K562 (cell line): ENCODE measurements around the gene RAB7A. TPM values are rescaled to one million over a fixed set of nuclear protein-coding genes. Genes with fewer than 3 reads are reported as not detected.

Experiments
- ATAC-seq: fragments of 200-7000 bp; cut with Tn5 transposase; 3 replicates; pipeline ENCODE4 v1.9.1; 2020; ENCODE audit warnings: moderate library complexity
- BruUV-seq: library from RNA; stranded (reverse); fragments of 400-500 nt; replicated peaks from 2 replicates; lab custom pipeline; 2021; lab: Mats Ljungman, UMichigan
- CTCF ChIA-PET: fragments of 300-600 bp; formaldehyde crosslinking; extraction: SDS; loops from one replicate; lab custom pipeline; 2021; ENCODE audit warnings: low intra/inter-chr PET ratio; lab: Yijun Ruan, JAX
- POLR2A ChIA-PET: fragments of 300-600, 350-650 bp; sonication (Branson Sonifier 250); formaldehyde crosslinking; extraction: SDS; loops from one replicate; lab custom pipeline; 2021; ENCODE audit warnings: antibody characterized with exemption, inconsistent platforms; lab: Yijun Ruan, JAX
- DNase-seq, 4 experiments: peaks; one replicate each; pipeline versions ENCODE4 v3.0.0 to v3.0.0-alpha.2; 2011 to 2018; ENCODE audit warnings: low spot score in 3 of 4, mixed read lengths in 3 of 4; ENCODE audit errors: extremely low read depth in 1 of 4
- FAIRE-seq: peaks from 2 replicates; lab custom pipeline; 2011; peaks lifted over from hg19 to GRCh38; lab: Jason Lieb, UNC
- H2AFZ ChIP-seq: 2 replicates; pipeline ENCODE4 v1.6.0; 2011; ENCODE audit warnings: low read depth, low read length, control low read depth, inconsistent platforms
- H3K27ac ChIP-seq: fragments of 200-600 bp; 3 replicates; pipeline ENCODE4 v1.8.0; 2011; ENCODE audit warnings: low read depth, mild to moderate bottlenecking, control low read depth, inconsistent platforms, low read length, moderate library complexity, mixed read lengths; ENCODE audit errors: extremely low read depth
- H3K27me3 ChIP-seq, 2 experiments: fragments of 300-600 bp in 1 of 2; 2 replicates in 1 of 2; 3 replicates in 1 of 2; pipeline versions ENCODE4 v1.6.0 to v1.8.0; 2011; ENCODE audit warnings: inconsistent platforms in 2 of 2, low read length in 2 of 2, mild to moderate bottlenecking in 1 of 2, mixed read lengths in 1 of 2, moderate library complexity in 1 of 2; ENCODE audit not compliant: control insufficient read depth in 2 of 2, insufficient read depth in 2 of 2
- H3K36me3 ChIP-seq: fragments of 300-600 bp; 3 replicates; pipeline ENCODE4 v1.8.0; 2011; ENCODE audit warnings: mild to moderate bottlenecking, low read length, inconsistent platforms; ENCODE audit not compliant: control insufficient read depth, insufficient read depth
- H3K4me1 ChIP-seq, 2 experiments: fragments of 200-600 bp in 1 of 2; replicated peaks in 1 of 2; 2 replicates in 1 of 2; 3 replicates in 1 of 2; pipeline versions ENCODE4 v1.5.1 to v1.8.0; 2011; ENCODE audit warnings: inconsistent platforms in 2 of 2, low read length in 2 of 2, mild to moderate bottlenecking in 1 of 2, mixed read lengths in 1 of 2, moderate library complexity in 1 of 2; ENCODE audit not compliant: control insufficient read depth in 2 of 2, insufficient read depth in 2 of 2
- H3K4me2 ChIP-seq: 2 replicates; pipeline ENCODE4 v1.6.1; 2011; ENCODE audit warnings: low read length, control low read depth, inconsistent platforms, mixed read lengths; ENCODE audit not compliant: insufficient read depth
- H3K4me3 ChIP-seq: fragments of 200-600 bp; sonication (generic), shearing (Covaris generic); 2 replicates; pipeline ENCODE4 v1.5.1; 2016; ENCODE audit warnings: control low read depth, inconsistent platforms
- H3K79me2 ChIP-seq: fragments of 200-600 bp; 3 replicates; pipeline ENCODE4 v1.8.0; 2011; ENCODE audit warnings: low read length, inconsistent platforms; ENCODE audit not compliant: control insufficient read depth, insufficient read depth
- H3K9ac ChIP-seq, 2 experiments: 2 replicates each; pipeline versions ENCODE4 v1.6.0 to v1.6.1; 2011; ENCODE audit warnings: low read depth in 2 of 2, low read length in 2 of 2, control low read depth in 1 of 2, inconsistent platforms in 1 of 2, mild to moderate bottlenecking in 1 of 2, mixed read lengths in 1 of 2; ENCODE audit not compliant: insufficient read depth in 1 of 2
- H3K9me1 ChIP-seq: one replicate; pipeline ENCODE4 v1.6.0; 2011; ENCODE audit warnings: inconsistent platforms, mild to moderate bottlenecking, low read length, moderate library complexity; ENCODE audit not compliant: control insufficient read depth, insufficient read depth
- H3K9me3 ChIP-seq: replicated peaks from 2 replicates; pipeline ENCODE4 v1.5.1; 2011; ENCODE audit warnings: low read depth, low read length, inconsistent platforms; ENCODE audit not compliant: control insufficient read depth, insufficient read depth
- H4K20me1 ChIP-seq: replicated peaks from 2 replicates; pipeline ENCODE4 v1.6.1; 2011; ENCODE audit warnings: low read length, inconsistent platforms, mixed read lengths; ENCODE audit not compliant: control insufficient read depth, insufficient read depth
- CBFB ChIP-seq: sonication (generic); formaldehyde crosslinking; IDR thresholded peaks from 2 replicates; pipeline ENCODE4 v1.4.0; 2020; ENCODE audit warnings: mild to moderate bottlenecking, missing genetic modification reagents
- DIDO1 ChIP-seq: fragments of 450-650 bp; IDR thresholded peaks from 2 replicates; pipeline ENCODE4 v1.6.1; 2016; ENCODE audit warnings: low read depth, missing biosample characterization, missing genetic modification characterization
- HOMEZ ChIP-seq: fragments of 250-450 bp; sonication (Bioruptor Pico); IDR thresholded peaks from 2 replicates; pipeline ENCODE4 v1.4.0; 2020; ENCODE audit warnings: mild to moderate bottlenecking, moderate library complexity
- LCOR ChIP-seq: sonication (generic); formaldehyde crosslinking; IDR thresholded peaks from 2 replicates; pipeline ENCODE4 v1.8.0; 2022; ENCODE audit warnings: mild to moderate bottlenecking, missing genetic modification reagents
- NFIX ChIP-seq: fragments of 250-450 bp; sonication (Bioruptor Pico); IDR thresholded peaks from 2 replicates; pipeline ENCODE4 v1.4.0; 2020; ENCODE audit warnings: low read depth, mild to moderate bottlenecking, moderate library complexity
- SMAD4 ChIP-seq: fragments of 250-450 bp; sonication (Bioruptor Pico); conservative IDR thresholded peaks from 2 replicates; pipeline ENCODE4 v1.8.0; 2021; ENCODE audit warnings: inconsistent platforms, mild to moderate bottlenecking, moderate library complexity
- WGBS: fragments of 100-300 bp; shearing (Covaris generic); methylation state at CpG from one replicate; pipeline ENCODE4 v1.1.6; 2016; ENCODE audit warnings: low coverage, mixed read lengths; ENCODE audit not compliant: insufficient coverage; ENCODE audit errors: missing lambda C conversion rate; 5-methylcytosine and 5-hydroxymethylcytosine counted together
- in situ Hi-C: fragments of 300-500 bp; cut with MboI; formaldehyde crosslinking; loops from 4 replicates; pipeline ENCODE4 v1.15.0; 2018; ENCODE audit warnings: inconsistent platforms, mixed read lengths
- intact Hi-C: fragments of 100-400 bp; cut with micrococcal nuclease; formaldehyde crosslinking; loops from 2 replicates; pipeline ENCODE4 v1.14.2; 2022
- polyA plus RNA-seq, 8 experiments: library from polyadenylated mRNA; depleted of rRNA in 4 of 8; stranded (reverse) in 5 of 8; unstranded in 3 of 8; fragments of >200 nt; fragmentation: Nextera tagmentation in 2 of 8; fragmentation: Illumina TruSeq in 1 of 8; extraction: Ambion mirVana in 2 of 8; extraction: Trizol in 1 of 8; gene quantifications; 2 replicates each; pipeline versions ENCODE4 v1.2.1 to v1.2.3, GENCODE V29; 2011 to 2014; ENCODE audit warnings: inconsistent platforms in 1 of 8, missing spikeins in 1 of 8
- total RNA-seq, 7 experiments: library from RNA; depleted of rRNA in 6 of 7; stranded (reverse); fragments of >200 nt in 6 of 7; fragmentation: Illumina TruSeq in 2 of 7; extraction: Trizol in 2 of 7; gene quantifications; 2 replicates each; pipeline versions ENCODE4 v1.2.1 to v1.2.3, GENCODE V29; 2011 to 2021; ENCODE audit warnings: low replicate concordance in 1 of 7

The RAB7A gene
- total and polyA plus RNA-seq, 9 of the 15 experiments (the other 6 are each of a cell fraction or from before 2014, with no cell fraction given): 30.9 to 204 (median 72.8) TPM

GRCh38 chr3:128799653-128800052 lies 73.7 kb downstream of the RAB7A start (continued):
- TF ChIP-seq HOMEZ (CRISPR knock-in tag): no peak
- TF ChIP-seq CBFB (CRISPR knock-in tag): no peak
- no peak for TF ChIP-seq NFIX (CRISPR knock-in tag)
- no peak for TF ChIP-seq LCOR (CRISPR knock-in tag)
- no peak for TF ChIP-seq DIDO1 (tag)

GRCh38 chr3:128800241-128801187 lies 74.5 kb downstream of the RAB7A start:
- Histone ChIP-seq H3K9ac (no peak overlapping the region), H3K4me2 (no peak overlapping the region), H3K79me2 (peaks cover 33% of the 10 kb centered on the region), H3K36me3 (peaks cover 68% of the 10 kb centered on the region), H3K9me3 (no peaks in the 10 kb centered on the region), H3K27ac (no peak overlapping the region)
- POLR2A ChIA-PET: interaction anchor here (0.6 to 1.5 kb wide), 3 partner anchors 9 to 120 kb away, joined by 4 to 5 read pairs (median 4); no protein-coding TSS in a partner anchor
- 78% methylated on average over 8 of the region's 9 CpGs for WGBS
- FAIRE-seq (no peak), ATAC-seq (no peak)
- in situ Hi-C loops: no loop called here
- TF ChIP-seq SMAD4 (CRISPR knock-in tag): no peak
- TF ChIP-seq, all 486 proteins: peak for 0
- Histone ChIP-seq H3K4me3 (no peak overlapping the region), H3K9me1 (no peaks in the 10 kb centered on the region), H3K27me3 (no peaks in the 10 kb centered on the region), H3K4me1 (peaks cover 0 to 22% of the 10 kb centered on the region in 2 experiments; a peak in 3 of 5 replicates), H2AFZ (no peak overlapping the region), H4K20me1 (no peaks in the 10 kb centered on the region)
- DNase-seq: no peak
- no TSS peak for BruUV-seq
- CTCF ChIA-PET: no interaction called here
- intact Hi-C loops: loop anchor here (5.0 kb wide), 1 partner anchor 47 kb away; no protein-coding TSS in a partner anchor
